CD14-positive monocyte (primary cell): Measurements from ENCODE around the gene C11orf86. TPM values are rescaled to one million over a fixed set of nuclear protein-coding genes. Genes with fewer than 3 reads are reported as not detected.

Source experiments
- DNase-seq, 3 donors: peaks; one replicate each; pipeline ENCODE4 v3.0.0-alpha.2; 2011 to 2022
- H2AFZ ChIP-seq: 2 replicates; pipeline ENCODE4 v1.6.0; 2012; ENCODE audit warnings: mild to moderate bottlenecking, low read depth, low read length, inconsistent platforms; ENCODE audit not compliant: insufficient read depth, poor library complexity, severe bottlenecking
- H3K27ac ChIP-seq, 2 donors: 1 replicate in 1 of 2; 2 replicates in 1 of 2; pipeline ENCODE4 v1.5.1; 2012 to 2013; ENCODE audit warnings: low read length in 2 of 2, control low read depth in 1 of 2, inconsistent platforms in 1 of 2, low read depth in 1 of 2, mild to moderate bottlenecking in 1 of 2
- H3K27me3 ChIP-seq, 2 donors: one replicate each; pipeline versions ENCODE4 v1.6.0 to v1.6.1; 2011 to 2013; ENCODE audit warnings: low read length in 2 of 2; ENCODE audit not compliant: control insufficient read depth in 2 of 2, insufficient read depth in 2 of 2
- H3K36me3 ChIP-seq, 2 donors: replicated peaks in 1 of 2; 1 replicate in 1 of 2; 2 replicates in 1 of 2; pipeline versions ENCODE4 v1.5.1 to v1.6.1; 2012 to 2013; ENCODE audit warnings: low read length in 2 of 2, control low read depth in 1 of 2, inconsistent platforms in 1 of 2, mild to moderate bottlenecking in 1 of 2; ENCODE audit not compliant: insufficient read depth in 2 of 2, control insufficient read depth in 1 of 2
- H3K4me1 ChIP-seq, 2 donors: 1 replicate in 1 of 2; 2 replicates in 1 of 2; pipeline versions ENCODE4 v1.5.1 to v1.6.1; 2012 to 2013; ENCODE audit warnings: low read length in 2 of 2, control low read depth in 1 of 2, inconsistent platforms in 1 of 2, mild to moderate bottlenecking in 1 of 2, moderate library complexity in 1 of 2; ENCODE audit not compliant: insufficient read depth in 2 of 2, control insufficient read depth in 1 of 2
- H3K4me2 ChIP-seq: replicated peaks from 2 replicates; pipeline ENCODE3; 2012; ENCODE audit warnings: low read length, moderate library complexity, mild to moderate bottlenecking; ENCODE audit not compliant: poor library complexity, severe bottlenecking; ENCODE audit errors: extremely low read depth
- H3K4me3 ChIP-seq, 3 experiments: fragments of 200-600 bp in 1 of 3; sonication (generic) in 1 of 3; replicated peaks in 1 of 3; 1 replicate in 2 of 3; 2 replicates in 1 of 3; pipeline ENCODE4 v1.5.1; 2011 to 2013; ENCODE audit warnings: low read length in 3 of 3, mild to moderate bottlenecking in 3 of 3, control low read depth in 2 of 3, low read depth in 2 of 3, inconsistent platforms in 1 of 3, moderate library complexity in 1 of 3
- H3K79me2 ChIP-seq: 2 replicates; pipeline ENCODE4 v1.6.0; 2012; ENCODE audit warnings: mild to moderate bottlenecking, control low read depth, inconsistent platforms, low read length, moderate library complexity; ENCODE audit not compliant: insufficient read depth
- H3K9ac ChIP-seq: 2 replicates; pipeline ENCODE4 v1.6.0; 2017; ENCODE audit warnings: low read length, mild to moderate bottlenecking; ENCODE audit not compliant: insufficient read depth, poor library complexity, severe bottlenecking
- H3K9me3 ChIP-seq, 2 donors: replicated peaks in 1 of 2; 1 replicate in 1 of 2; 2 replicates in 1 of 2; pipeline versions ENCODE4 v1.5.1 to v1.6.1; 2012 to 2013; ENCODE audit warnings: low read length in 2 of 2, control low read depth in 1 of 2; ENCODE audit not compliant: control insufficient read depth in 1 of 2, insufficient read depth in 1 of 2
- H4K20me1 ChIP-seq: 2 replicates; pipeline ENCODE4 v1.6.0; 2012; ENCODE audit warnings: mild to moderate bottlenecking, low read length, control low read depth, moderate library complexity; ENCODE audit not compliant: insufficient read depth
- H3K27ac Mint-ChIP-seq, 7 donors: one replicate each; pipeline ENCODE4 v1.8.0; 2020; ENCODE audit warnings: mild to moderate bottlenecking in 7 of 7, mixed read lengths in 7 of 7, moderate library complexity in 6 of 7, inconsistent platforms in 2 of 7
- H3K27me3 Mint-ChIP-seq, 3 donors: one replicate each; pipeline ENCODE4 v1.8.0; 2021 to 2022; ENCODE audit warnings: low read depth in 3 of 3, mild to moderate bottlenecking in 3 of 3, mixed read lengths in 3 of 3, moderate library complexity in 3 of 3, inconsistent platforms in 1 of 3
- H3K36me3 Mint-ChIP-seq, 2 donors: one replicate each; pipeline ENCODE4 v1.8.0; 2020; ENCODE audit warnings: mixed read lengths in 2 of 2, inconsistent platforms in 1 of 2, mild to moderate bottlenecking in 1 of 2
- H3K4me1 Mint-ChIP-seq: one replicate; pipeline ENCODE4 v1.8.0; 2020; ENCODE audit warnings: mild to moderate bottlenecking, mixed read lengths
- H3K4me3 Mint-ChIP-seq, 2 donors: one replicate each; pipeline ENCODE4 v1.8.0; 2020; ENCODE audit warnings: mild to moderate bottlenecking in 2 of 2, mixed read lengths in 2 of 2, moderate library complexity in 1 of 2
- H3K9me3 Mint-ChIP-seq, 7 donors: one replicate each; pipeline ENCODE4 v1.8.0; 2020 to 2022; ENCODE audit warnings: mixed read lengths in 7 of 7, mild to moderate bottlenecking in 6 of 7, moderate library complexity in 6 of 7, inconsistent platforms in 2 of 7
- CTCF ChIP-seq: fragments of 200-600 bp; IDR thresholded peaks from one replicate; pipeline ENCODE4 v1.8.0; 2022; ENCODE audit warnings: antibody characterized with exemption, mild to moderate bottlenecking
- WGBS: methylation state at CpG from one replicate; pipeline ENCODE4 v1.1.5; 2013; ENCODE audit warnings: missing lambda C conversion rate; ENCODE audit not compliant: insufficient coverage; 5-methylcytosine and 5-hydroxymethylcytosine counted together
- intact Hi-C, 2 donors: fragments of 100-400 bp; cut with micrococcal nuclease; formaldehyde crosslinking; loops; one replicate each; pipeline versions ENCODE4 v1.15.0 to v1.15.1; 2023
- polyA plus RNA-seq, 3 donors: library from polyadenylated mRNA; depleted of rRNA in 1 of 3; unstranded in 2 of 3; stranded (reverse) in 1 of 3; fragments of 300-500 nt in 2 of 3; fragments of >200 nt in 1 of 3; fragmentation: Illumina TruSeq in 2 of 3; gene quantifications; 1 replicate in 2 of 3; 2 replicates in 1 of 3; pipeline ENCODE4 v1.2.3, GENCODE V29; 2012 to 2021

Gene C11orf86
- polyA plus RNA-seq, 3 donors, result not detected

- H3K27ac ChIP-seq, result peak overlapping the region in 1 of 2 donors; percentile 13
- WGBS, result 93% methylated on average over 5 of the region's 5 CpGs
- H3K9me3 Mint-ChIP-seq, result peaks cover 0 to 3% (median 0%) of the 10 kb centered on the region in 7 donors
- peak overlapping the region in 5 of 7 donors; percentile 37 to 83 (median 66) for H3K27ac Mint-ChIP-seq
- no peak overlapping the region for H3K4me2 ChIP-seq
- DNase-seq, result no peak
- no peaks in the 10 kb centered on the region for H3K36me3 Mint-ChIP-seq
- peaks cover 28 to 36% of the 10 kb centered on the region in 2 donors for H3K4me1 ChIP-seq
- no peaks in the 10 kb centered on the region for H4K20me1 ChIP-seq
- intact Hi-C loops, result no loop called here
- peaks cover 43% of the 10 kb centered on the region for H3K4me1 Mint-ChIP-seq
- no peak overlapping the region for H3K4me3 Mint-ChIP-seq
- no peaks in the 10 kb centered on the region for H3K36me3 ChIP-seq
- no peaks in the 10 kb centered on the region for H3K27me3 ChIP-seq
- no peaks in the 10 kb centered on the region for H3K79me2 ChIP-seq
- no peaks in the 10 kb centered on the region for H3K9me3 ChIP-seq
- no peak for TF ChIP-seq CTCF
- H3K27me3 Mint-ChIP-seq, result peaks cover 7 to 19% (median 18%) of the 10 kb centered on the region in 3 donors
- peak overlapping the region; percentile 36 for H2AFZ ChIP-seq
- H3K9ac ChIP-seq, result no peak overlapping the region
- H3K4me3 ChIP-seq, result no peak overlapping the region
These were observed 7.3 kb upstream of the C11orf86 start for GRCh38 chr11:66967670-66968425.

- H4K20me1 ChIP-seq, result no peaks in the 10 kb centered on the region
- intact Hi-C loops, result loop anchor here in 1 of 2 donors (10.0 kb wide), 1 partner anchor 275 kb away; no protein-coding TSS in a partner anchor
- H3K27ac ChIP-seq, result peak overlapping the region in 1 of 2 donors; percentile 91
- DNase-seq, result no peak
- no peak overlapping the region for H3K4me2 ChIP-seq
- H3K9me3 Mint-ChIP-seq, result peaks cover 0 to 3% (median 1%) of the 10 kb centered on the region in 7 donors
- TF ChIP-seq CTCF, result no peak
- H3K4me1 Mint-ChIP-seq, result peaks cover 40% of the 10 kb centered on the region
- no peak overlapping the region for H2AFZ ChIP-seq
- peaks cover 8 to 23% (median 20%) of the 10 kb centered on the region in 3 donors for H3K27me3 Mint-ChIP-seq
- 100% methylated on average over 1 of the region's 6 CpGs for WGBS
- no peaks in the 10 kb centered on the region for H3K36me3 ChIP-seq
- H3K9ac ChIP-seq, result no peak overlapping the region
- H3K9me3 ChIP-seq, result no peaks in the 10 kb centered on the region
- H3K4me3 Mint-ChIP-seq, result no peak overlapping the region
- peaks cover 28 to 40% of the 10 kb centered on the region in 2 donors for H3K4me1 ChIP-seq
- no peaks in the 10 kb centered on the region for H3K79me2 ChIP-seq
- no peaks in the 10 kb centered on the region for H3K36me3 Mint-ChIP-seq
- H3K27ac Mint-ChIP-seq, result peak overlapping the region; percentile 94 to 99 (median 98)
- H3K4me3 ChIP-seq, result no peak overlapping the region
- no peaks in the 10 kb centered on the region for H3K27me3 ChIP-seq
These were observed 5.4 kb upstream of the C11orf86 start for GRCh38 chr11:66969584-66970225.
